ENCODE measurements around the gene CCDC68. TPM values are rescaled to one million over a fixed set of nuclear protein-coding genes. Genes with fewer than 3 reads are reported as not detected.
"Not testable (repeated sequence)": the region's sequence is repeated elsewhere in the genome, so short reads cannot be mapped to it uniquely, and the experiment has no call there.

Gene CCDC68, protein sequence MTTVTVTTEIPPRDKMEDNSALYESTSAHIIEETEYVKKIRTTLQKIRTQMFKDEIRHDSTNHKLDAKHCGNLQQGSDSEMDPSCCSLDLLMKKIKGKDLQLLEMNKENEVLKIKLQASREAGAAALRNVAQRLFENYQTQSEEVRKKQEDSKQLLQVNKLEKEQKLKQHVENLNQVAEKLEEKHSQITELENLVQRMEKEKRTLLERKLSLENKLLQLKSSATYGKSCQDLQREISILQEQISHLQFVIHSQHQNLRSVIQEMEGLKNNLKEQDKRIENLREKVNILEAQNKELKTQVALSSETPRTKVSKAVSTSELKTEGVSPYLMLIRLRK
- total RNA-seq: 6.0 TPM
- long read RNA-seq, partial matches to known transcripts: 0 of 4 reads
- long read RNA-seq, other reads (novel, unspliced or antisense): 4 of 4 reads

DNA sequence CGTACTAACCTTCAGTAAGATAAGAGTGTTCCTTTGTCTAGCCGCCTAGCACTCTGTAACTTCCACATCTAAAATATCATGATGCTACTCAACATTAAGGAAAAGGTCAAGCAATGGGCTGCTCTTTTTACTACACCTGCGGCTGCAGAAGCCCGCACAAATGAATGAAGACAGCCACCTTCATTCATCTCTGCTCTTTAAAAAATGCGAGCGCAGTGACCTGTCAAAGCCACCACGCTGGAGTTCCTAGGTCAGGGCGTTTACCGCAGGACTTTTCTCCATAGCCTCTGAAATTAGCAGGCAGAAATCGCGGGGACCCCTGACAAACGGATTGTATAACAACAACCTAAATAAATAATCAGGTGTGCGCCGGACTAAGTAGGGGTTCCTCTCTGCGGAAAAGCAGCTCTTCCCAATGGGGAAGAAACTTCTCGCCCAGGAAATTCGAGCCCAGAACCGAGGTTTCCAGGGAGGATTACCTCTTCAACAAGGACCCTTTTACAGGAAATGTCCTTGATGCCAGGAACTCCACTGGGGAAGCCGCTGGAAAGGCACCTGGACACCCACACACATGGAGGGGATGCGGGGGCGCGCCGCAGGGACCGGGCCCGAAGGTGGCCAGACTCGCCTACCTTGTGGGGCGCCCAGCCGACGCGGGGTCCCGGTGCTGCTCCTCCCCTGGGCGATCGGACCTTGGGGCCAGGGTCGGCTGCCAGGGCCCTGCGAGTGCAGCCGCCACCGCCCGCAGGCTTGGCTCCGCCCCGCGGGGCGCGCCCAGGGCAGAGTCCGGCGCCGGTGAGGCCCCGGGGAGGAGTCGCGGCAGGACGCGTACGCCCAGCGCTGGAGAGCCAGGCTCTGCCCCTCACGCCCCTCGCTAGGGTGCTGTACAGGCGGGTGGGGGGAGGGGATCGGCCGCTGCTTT is at the start of gene CCDC68:
TSS of gene CCDC68 (minus strand) at position 758 of the 922 bp plus-strand sequence. CDS start 16,670 bp downstream, outside the sequence.
- no peak for DNase-seq (ENCODE audit: low spot score)

DNA sequence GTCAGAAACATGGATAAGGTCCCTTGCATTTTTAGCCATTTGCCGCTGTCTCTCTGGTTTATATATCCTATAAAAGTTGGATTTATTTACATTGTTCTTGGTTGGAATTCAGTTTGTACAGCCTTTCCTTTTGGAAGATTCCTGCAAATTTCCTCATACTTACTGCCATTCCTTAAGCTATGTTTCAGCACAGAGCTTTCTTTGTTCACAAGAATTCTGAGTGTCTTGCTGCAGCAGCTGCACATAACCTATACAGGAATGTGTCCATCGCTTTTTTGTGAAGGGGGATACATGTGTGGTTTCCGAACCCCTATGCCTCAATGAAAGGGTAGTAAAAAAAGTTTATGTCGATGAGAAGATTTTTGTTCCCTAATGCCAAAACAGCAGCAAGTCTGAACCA is 48.3 kb upstream of the CCDC68 start:
- no peak for DNase-seq (ENCODE audit: low spot score)

DNA sequence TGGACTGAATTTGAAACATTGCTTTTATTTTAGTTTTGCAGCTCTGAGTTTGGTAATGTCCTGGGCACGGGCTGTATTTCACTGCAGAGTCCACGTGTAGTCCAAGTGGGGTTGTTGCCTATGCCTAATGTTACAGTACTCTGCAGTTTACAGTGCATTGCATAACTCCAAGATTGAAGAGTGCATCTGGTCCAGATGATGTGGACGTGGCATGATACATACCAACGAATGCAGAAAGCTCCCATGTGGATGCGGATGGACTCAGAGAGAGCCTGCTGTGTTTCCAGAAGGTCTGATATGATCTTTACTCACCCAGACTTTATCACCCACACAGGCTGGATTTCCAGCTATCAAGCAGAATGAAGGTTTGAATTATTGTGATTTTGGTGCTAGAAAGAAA is 44.4 kb upstream of the CCDC68 start:
- DNase-seq (ENCODE audit: low spot score): no peak

DNA sequence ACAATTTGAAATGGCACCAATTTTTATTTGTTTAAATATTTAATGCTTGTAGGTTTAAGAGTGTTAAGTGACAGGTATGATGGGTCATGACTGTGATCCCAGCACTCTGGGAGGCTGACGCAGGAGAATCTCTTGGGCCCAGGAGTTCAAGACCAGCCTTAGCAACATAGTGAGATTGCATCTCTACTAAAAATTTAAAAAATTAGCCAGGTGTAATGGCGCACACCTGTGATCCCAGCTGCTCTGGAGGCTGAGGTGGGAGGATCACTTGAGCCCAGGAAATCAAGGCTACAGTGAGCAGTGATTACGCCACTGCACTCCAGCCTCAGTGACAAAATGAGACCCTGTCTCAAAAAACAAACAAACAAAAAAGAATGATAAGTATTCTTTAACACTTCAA is 43.0 kb upstream of the CCDC68 start:
- no peak for DNase-seq (ENCODE audit: low spot score)

DNA sequence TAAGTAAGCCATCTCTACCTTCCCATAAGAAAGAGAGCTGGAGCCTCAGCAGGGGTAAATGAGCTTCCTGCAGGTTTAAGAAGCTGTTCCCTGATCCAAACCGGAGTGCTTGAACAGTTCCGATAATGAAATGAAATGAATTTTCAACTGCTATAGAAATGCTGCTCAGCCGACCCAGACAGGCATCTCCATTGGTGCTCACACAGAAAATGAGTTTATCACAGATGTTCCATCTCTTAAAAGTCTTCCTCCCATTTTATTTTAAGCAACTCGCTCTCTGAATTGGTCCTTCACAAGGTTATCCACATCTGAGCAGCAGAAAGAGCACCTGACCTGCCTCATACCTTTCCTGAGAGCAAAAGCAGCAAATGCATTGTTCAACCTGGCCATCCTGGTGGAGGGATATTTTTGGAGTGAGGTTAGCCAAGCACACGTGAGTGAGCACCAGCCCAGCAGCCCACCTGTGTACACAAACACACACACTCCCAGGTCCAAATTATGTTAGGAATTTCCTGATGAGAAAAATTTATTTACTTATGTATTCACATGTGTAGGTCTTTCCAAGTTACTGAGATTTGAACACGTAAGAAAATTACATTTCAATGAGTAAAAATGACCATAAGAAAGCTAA is 42.2 kb upstream of the CCDC68 start:
- DNase-seq (ENCODE audit: low spot score): no peak

DNA sequence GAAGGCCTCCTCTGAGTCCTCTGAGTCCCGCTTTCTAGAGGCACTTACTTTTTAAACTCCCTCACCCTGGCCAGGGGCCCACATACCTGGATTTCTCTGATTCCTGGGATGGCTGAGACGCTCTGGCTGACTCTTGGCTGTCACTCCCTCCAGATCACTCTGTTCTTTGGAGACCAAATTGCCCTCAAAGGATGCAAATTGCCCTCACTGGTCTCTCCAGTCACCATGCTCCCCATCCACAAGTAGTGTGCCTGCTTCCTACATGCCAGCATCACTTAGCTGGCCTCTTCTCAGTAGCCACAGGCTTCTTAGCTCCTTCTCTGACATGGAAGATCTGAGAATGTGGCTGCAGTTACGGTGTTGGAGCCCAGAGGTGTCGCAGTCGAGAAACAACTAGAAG is 41.3 kb upstream of the CCDC68 start:
- DNase-seq (ENCODE audit: low spot score): no peak

DNA sequence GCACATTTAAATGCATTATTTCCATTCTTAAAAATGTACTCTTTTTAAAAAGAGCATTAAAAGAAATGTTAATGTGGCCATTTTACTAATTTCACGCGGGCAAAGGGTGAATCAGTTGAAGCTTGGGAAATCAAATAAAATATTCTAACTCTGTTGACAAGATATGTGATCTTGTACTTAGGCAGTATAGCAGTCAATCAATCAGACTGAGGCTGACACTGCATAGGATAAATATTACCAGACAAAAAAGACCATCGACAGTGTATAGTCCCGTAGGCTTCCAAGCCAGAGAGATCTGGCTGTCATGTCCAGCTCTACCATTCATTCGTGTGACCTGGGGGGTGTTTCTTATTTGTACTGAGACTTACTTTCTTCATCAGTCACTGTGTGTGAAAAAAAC is 39.8 kb upstream of the CCDC68 start:
- no peak for DNase-seq (ENCODE audit: low spot score)

DNA sequence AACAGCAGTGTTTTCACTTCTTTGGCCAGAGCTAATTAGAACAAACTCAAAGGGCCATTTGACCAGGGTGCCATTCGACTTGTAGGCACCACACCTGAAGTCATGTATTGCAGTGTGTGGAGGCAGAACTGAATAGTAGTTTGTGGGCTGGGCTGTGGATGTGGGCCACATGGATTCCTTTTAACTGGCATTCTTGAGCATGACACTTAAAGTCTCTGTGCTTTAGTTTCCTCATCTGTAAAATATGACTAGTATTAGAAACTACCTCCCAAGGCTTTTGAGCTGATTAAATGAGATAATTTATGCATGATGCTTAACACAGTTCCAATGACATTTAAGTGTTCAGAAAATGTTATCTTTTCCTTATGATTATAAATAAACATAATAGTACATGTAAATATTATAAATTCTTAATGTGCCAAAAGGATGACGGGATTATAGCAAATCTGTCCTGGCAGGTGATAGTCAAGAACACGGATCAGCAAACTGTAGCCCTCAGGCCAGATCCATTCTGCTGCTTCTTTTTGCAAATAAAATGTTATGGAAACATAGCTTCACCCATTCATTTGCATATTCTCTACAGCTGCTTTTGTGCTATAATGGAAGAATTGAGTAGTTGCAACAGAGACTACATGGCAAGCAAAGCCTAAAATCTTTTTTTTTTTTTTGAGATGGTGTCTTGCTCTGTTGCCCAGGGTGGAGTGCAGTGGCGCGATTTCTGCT is 36.3 kb upstream of the CCDC68 start:
- DNase-seq (ENCODE audit: low spot score): no peak

DNA sequence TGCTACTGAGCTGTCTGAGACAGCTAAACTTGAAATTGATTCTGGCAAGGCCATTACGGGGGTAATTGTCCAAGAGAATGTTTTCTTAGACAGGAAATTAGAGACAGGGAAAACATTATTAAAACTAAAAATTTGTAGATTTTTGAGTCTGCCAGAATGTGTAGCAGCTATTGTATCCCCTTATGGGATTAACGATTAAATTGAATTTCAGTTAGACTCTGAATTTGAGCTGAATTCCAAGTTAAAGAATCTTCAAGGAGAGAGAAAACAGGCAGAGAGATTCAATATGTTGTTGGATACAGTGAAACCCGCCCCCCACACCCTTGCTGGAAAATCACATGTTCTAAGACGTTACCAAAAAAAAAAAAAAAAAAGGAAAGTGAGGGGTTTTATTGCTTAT is 32.7 kb upstream of the CCDC68 start:
- DNase-seq (ENCODE audit: low spot score): no peak

DNA sequence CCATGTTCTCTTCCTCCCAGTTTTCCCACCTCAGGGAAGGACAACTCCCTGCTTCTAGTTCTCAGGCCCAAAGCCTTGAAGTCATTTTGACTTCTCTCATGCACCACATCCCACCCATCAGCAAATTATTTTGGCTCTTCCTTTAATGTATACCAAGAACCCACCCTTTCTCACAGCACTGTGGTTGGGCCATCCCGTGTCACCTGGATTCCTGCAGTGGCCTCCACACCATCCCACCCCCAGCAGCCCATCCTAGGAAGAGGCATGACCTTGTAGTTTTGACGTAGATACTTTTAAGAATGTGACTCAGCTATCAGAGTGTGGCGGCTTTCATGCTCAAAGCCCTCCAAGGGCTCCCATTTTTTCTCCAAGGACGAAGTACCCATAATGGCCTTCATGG is 25.6 kb upstream of the CCDC68 start:
- no peak for DNase-seq (ENCODE audit: low spot score)

DNA sequence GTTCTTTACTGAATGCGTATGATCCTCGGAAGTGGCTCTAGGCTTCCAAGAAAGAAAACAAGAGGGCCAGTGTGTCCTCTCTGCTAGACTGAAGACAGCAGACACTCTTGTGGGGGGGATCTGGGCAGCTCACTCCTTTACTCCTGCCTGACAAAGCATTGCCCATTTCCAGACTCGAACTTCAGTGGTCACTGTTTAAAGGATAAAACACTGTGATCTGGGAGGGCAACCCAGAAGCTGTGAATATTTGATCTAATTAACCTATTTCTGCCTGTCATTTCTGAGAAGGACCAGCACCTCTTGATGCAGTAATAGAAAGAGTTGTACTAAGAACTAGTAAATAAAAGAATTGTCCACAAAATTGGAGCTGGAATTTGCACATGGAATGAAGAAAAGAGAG is 24.5 kb upstream of the CCDC68 start:
- no peak for DNase-seq (ENCODE audit: low spot score)

DNA sequence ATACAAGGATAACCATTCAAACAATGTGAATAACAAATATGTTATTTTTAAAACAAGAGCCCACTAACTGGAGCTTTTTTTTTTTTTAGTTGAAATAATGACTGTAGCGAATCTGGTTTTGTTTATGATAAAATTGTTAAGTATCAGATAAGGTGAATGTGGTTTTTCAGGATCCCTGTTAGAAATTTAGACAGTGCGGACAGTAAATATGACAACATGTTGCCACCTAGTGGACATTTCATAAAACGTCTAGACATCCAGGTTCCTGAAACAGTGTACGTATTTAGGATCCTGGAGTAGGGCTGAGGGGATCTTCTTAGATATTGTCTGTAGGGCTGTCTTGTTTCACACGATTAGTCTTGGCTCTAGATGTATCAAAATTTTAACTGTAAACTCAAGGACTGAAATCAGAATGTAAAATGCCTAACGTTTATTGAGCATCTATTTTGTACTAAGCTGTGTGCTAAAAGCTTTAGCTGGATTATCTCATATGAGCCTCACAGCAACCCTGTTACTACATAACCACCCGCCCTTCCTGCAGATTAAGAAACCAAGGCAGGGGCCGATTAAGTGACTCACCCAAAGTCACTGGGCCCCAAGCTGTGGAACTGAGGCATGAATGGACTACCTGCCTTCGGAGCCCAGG is 23.9 kb upstream of the CCDC68 start:
- no peak for DNase-seq (ENCODE audit: low spot score)

DNA sequence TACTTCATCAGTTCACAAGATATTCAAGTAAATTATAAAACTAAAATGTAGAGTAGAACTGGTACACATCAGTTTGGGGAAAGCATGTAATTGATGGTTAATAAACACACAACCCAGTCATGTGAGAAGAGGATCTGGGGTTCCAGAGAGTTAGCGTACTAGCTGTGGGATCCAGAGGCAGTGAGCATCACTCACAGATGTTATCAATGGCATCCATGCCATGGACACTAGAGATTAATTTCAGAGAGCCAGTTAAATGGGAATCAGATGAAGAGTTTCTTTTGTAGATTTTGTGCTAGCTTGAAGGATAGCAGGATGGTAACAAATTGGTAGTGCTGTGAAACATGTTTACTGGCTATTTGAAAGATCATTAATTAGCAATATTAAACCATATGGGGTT is 21.8 kb upstream of the CCDC68 start:
- no peak for DNase-seq (ENCODE audit: low spot score)

DNA sequence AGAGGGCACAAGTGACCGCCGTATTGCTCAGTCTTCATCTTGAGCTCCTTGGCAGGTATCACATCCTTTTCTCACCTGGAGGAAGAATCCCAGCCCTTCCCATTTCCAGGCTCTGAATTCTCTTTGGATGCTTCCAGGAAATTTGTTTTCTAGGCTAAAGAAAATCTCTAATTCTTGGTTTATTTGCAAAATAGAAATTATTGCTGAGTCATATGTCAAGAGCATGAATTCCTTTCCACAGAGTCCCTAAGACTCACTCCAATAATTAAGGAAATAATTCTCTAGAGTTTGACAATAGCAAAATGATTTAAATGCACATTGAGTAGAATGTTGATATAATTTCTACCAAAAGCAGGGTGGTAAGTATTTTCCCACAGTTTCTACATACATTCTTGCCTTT is 16.3 kb upstream of the CCDC68 start:
- DNase-seq (ENCODE audit: low spot score): no peak

DNA sequence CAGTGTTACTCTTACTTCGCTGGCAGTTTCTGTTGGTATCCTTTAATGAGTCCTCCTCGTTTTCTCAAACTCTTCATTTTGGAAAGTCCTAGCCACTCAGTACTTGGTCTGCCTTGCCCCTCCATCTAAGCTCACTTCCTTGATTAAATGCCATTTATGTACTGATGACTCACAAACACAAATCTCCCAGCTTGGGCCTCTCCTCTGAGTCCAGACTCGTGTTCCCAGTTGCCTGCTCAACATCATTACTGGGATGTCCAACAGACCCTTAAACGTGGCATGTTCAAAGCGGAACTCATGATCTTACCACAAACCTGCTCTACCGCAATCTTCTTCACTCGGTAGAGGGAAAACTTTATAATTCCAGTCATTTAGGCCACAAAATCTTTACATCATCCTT is 13.8 kb upstream of the CCDC68 start:
- no peak for DNase-seq (ENCODE audit: low spot score)

DNA sequence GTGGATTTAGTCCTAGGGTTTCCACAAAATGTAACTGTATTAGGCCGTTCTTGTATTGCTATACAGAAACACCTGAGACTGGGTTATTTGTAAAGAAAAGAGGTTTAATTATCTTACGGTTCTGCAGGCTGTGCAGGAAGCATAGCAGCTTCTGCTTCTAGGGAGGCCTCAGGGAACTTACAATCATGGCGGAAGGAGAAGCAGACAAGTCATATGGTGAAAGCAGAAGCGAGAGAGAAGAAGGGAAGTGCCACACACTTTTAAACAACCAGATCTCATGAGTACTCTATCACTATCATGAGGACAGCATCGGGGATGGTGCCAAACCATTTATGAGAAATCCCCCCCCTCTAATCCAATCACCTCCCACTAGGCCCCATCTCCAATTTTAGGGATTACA is 9.5 kb upstream of the CCDC68 start:
- DNase-seq (ENCODE audit: low spot score): no peak

DNA sequence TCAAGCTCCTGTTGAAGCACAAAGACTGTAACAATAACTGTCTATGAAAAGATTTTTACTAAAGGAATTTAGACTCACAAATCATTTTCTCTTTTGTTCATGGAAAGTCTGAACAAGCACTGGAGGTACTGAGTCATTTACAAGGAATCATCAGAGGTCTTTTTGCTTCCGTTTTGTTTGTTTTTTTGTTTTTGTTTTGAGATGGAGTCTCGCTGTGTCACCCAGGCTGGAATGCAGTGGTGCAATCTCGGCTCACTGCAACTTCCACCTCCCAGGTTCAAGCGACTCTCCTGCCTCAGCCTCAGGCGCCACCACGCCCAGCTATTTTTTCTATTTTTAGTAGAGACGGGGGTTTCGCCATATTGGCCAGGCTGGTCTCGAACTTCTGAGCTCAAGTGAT is 9.0 kb upstream of the CCDC68 start:
- not testable (repeated sequence) for DNase-seq (ENCODE audit: low spot score)

DNA sequence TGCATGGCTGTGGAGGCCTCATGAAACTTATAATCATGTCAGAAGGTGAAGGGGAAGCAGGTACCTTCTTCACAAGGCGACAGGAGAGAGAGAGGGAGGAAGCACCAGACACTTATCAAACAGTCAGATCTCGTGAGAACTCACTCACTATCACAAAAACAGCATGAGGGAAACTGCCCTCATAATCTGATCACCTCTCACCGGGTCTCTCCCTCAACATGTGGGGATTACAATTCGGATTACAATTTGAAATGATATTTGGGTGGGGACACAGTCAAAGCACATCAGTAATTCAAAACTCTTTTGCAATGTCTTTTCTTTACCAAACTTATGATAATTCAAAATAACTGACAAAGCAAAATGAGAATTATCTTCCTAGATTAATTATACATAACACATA is 8.5 kb upstream of the CCDC68 start:
- DNase-seq (ENCODE audit: low spot score): no peak

DNA sequence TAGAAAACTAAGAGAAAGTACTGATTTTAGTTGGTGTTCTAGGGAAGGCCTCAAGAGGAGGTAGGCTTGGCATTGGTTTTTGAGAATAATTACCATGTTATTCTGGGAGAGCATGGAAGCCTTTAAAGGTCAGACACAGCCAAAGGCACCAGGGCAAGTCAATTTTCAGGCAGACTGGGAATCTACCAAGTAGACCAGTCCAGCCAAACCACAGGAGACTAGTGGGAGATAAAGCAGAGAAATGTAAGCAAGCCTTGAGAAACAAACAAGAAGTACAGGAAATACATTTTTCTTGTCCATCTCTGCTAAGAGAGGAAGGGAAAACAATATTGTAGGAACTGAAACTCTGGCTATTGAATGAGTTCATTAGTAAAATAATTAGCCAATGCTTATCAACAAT is 5.5 kb upstream of the CCDC68 start:
- no peak for DNase-seq (ENCODE audit: low spot score)

DNA sequence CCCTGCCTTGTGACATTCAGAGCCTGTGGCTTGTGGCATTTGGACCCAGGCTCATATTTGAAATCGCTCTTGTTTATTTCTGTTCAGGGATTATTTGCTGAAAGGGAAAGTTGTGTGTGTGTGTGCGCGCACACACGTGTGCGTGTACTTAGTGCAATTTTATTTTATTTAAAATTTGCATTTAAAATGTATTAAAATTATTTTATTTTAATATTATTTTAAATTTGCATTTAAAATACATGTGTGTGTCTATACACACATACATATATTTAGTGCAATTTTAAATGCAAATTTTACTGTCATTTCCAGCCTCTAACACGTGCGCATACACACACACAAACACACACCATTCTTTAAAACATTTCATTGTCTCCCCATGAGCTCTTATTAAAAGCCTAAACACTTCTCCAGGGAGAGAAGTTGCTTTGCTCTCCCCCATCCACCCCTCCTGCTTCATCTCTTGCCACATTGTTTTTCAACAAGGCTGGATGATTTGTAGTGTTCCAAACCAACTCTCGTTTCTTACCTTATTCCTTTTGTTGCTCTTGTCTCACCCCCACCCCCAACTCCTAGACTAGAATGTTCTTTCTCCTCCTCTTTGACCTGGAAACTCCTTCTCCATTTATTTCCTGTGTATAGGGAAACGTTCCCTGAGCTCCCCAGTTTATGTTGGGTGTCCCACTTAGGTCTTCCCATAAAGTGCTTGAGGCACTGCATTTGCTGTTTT is 3.8 kb upstream of the CCDC68 start:
- no peak for DNase-seq (ENCODE audit: low spot score)

Data from mesenteric fat pad (tissue), 1 donor.